Activated CD8-positive, alpha-beta memory T cell treated with anti-CD3 and anti-CD28 coated beads for 24 hours (primary cell): ENCODE measurements around the gene LMNA.
"Not testable (repeated sequence)": the region's sequence is repeated elsewhere in the genome, so short reads cannot be mapped to it uniquely, and the experiment has no call there.

ENCODE experiments used
- DNase-seq: peaks from one replicate; pipeline ENCODE4 v3.0.0-alpha.2; 2020

LMNA gene

GRCh38 chr1:156167536-156167935 lies 53.0 kb downstream of the LMNA start:
- DNase-seq = no peak

- DNase-seq = no peak
Measured at GRCh38 chr1:156172696-156173470, 58.4 kb downstream of the LMNA start.

DNA sequence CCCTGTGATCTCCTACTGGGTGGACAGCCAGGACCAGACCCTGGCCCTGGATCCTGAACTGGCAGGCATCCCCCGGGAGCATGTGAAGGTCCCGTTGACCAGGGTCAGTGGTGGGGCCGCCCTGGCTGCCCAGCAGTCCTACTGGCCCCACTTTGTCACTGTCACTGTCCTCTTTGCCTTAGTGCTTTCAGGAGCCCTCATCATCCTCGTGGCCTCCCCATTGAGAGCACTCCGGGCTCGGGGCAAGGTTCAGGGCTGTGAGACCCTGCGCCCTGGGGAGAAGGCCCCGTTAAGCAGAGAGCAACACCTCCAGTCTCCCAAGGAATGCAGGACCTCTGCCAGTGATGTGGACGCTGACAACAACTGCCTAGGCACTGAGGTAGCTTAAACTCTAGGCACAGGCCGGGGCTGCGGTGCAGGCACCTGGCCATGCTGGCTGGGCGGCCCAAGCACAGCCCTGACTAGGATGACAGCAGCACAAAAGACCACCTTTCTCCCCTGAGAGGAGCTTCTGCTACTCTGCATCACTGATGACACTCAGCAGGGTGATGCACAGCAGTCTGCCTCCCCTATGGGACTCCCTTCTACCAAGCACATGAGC lies 62.2 kb downstream of the LMNA start:
- no peak for DNase-seq

DNA sequence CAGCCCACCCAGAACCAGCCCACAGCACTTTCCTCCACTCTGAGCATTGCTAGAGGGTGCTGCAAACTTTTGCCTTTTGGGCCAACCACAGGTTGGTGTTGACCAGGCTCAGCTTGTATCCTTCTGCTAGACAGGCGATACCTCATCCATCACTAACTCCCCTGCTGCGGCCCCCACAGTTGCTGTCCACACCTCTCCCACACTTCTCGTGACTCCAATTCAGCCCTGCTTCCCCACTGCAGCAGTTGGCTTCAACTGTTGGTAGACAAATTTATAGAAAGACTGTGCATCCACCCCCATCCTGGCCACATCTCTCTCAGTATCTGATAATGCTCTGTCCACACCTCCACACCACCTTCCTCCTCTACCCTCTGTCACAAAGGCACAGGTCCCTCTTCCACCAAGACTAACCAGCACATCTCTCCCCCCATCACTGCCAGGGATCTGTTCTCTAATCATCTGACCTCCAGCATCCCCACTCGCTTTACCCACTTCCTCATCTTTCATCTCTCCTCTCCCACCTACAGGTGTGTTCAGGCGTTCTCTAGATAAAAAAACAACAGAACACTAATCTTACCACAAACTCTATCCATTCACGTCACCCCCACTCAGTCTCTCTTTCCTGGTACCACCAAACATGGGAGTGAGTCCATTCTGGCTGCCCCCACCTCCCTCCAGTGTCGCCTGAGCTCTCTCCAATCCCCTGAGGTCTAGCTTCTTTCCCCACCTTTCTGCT lies 63.6 kb downstream of the LMNA start:
- DNase-seq = no peak

DNA sequence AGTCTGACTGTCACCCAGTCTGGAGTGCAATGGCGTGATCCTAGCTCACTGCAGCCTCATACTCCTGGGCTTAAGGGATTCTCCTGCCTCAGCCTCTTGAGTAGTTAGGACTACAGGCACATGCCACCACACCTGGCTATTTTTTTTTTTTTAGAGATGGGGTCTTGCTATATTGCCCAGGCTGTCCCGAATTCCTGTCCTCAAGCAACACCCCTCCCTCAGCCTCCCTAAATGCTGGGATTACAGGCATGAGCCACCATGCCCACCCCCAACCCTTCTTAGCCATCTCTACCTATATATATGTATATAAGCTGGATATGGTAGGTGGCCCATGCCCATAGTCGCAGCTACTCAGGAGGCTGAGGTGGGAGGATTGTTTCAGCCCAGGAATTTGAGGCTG lies 66.0 kb downstream of the LMNA start:
- no peak for DNase-seq

DNA sequence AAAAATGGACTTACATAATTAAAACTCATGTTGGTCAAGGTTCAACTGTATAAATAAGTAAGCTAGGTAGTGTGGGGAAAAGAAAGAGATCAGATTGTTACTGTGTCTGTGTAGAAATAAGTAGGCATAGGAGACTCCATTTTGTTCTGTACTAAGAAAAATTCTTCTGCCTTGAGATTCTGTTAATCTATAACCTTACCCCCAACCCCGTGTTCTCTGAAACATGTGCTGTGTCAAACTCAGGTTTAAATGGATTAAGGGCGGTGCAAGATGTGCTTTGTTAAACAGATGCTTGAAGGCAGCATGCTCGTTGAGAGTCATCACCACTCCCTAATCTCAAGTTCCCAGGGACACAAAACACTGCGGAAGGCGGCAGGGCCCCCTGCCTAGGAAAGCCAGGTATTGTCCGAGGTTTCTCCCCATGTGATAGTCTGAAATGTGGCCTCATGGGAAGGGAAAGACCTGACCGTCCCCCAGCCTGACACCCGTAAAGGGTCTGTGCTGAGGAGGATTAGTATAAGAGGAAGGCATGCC lies 66.9 kb downstream of the LMNA start:
- not testable (repeated sequence) for DNase-seq

DNA sequence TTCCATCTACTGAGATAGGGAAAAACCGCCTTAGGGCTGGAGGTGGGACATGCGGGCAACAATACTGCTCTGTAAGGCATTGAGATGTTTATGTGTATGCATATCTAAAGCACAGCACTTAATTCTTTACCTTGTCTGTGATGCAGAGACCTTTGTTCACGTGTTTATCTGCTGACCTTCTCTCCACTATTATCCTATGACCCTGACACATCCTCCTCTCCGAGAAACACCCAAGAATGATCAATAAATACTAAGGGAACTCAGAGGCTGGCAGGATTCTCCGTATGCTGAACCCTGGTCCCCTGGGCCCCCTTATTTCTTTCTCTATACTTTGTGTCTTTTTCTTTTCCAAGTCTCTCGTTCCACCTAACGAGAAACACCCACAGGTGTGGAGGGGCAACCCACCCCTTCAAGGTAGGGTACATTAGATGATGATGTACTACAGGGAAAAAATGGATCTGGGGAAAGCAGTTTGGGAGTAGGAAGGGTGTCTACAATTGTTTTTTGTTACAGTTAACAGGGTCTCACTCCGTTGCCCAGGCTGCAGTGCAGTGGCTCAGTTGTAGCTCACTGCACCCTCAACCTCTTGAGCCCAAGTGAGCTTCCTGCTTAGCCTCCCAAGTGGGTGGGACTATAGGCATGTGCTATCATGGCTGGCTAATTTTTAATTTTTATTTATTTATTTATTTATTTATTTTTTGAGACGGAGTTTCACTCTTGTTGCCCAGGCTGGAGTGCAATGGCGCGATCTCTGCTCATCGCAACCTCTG lies 67.7 kb downstream of the LMNA start:
- not testable (repeated sequence) for DNase-seq

- DNase-seq = not testable (repeated sequence)
Measured at GRCh38 chr1:156186347-156187177, 72.1 kb downstream of the LMNA start.
